Activated CD8-positive, alpha-beta T cell treated with anti-CD3 and anti-CD28 coated beads for 36 hours (primary cell): ENCODE data around the gene PLEKHF1. TPM values are rescaled to one million over a fixed set of nuclear protein-coding genes. Genes with fewer than 3 reads are reported as not detected.

Experiments used
- ATAC-seq: fragments of 200-7000 bp; cut with Tn5 transposase; one replicate; pipeline ENCODE4 v1.10.0; 2021; ENCODE audit warnings: mild to moderate bottlenecking, moderate library complexity
- CTCF ChIA-PET: fragments of 350-600 bp; sonication (Branson Sonifier 250); formaldehyde crosslinking; loops from one replicate; lab custom pipeline; 2021; ENCODE audit warnings: antibody characterized with exemption; lab: Charles Lee
- POLR2A ChIA-PET: fragments of 350-600 bp; sonication (Branson Sonifier 250); formaldehyde crosslinking; loops from one replicate; lab custom pipeline; 2021; ENCODE audit warnings: antibody characterized with exemption; lab: Charles Lee
- DNase-seq: peaks from one replicate; pipeline ENCODE4 v3.0.0-alpha.2; 2020
- H3K27ac Mint-ChIP-seq: one replicate; pipeline ENCODE4 v1.8.0; 2021; ENCODE audit warnings: mild to moderate bottlenecking, mixed read lengths
- H3K27me3 Mint-ChIP-seq: one replicate; pipeline ENCODE4 v1.8.0; 2021; ENCODE audit warnings: mixed read lengths
- H3K36me3 Mint-ChIP-seq: one replicate; pipeline ENCODE4 v1.8.0; 2021; ENCODE audit warnings: low read depth, mixed read lengths
- H3K4me1 Mint-ChIP-seq: one replicate; pipeline ENCODE4 v1.8.0; 2021; ENCODE audit warnings: low read depth, mixed read lengths
- H3K4me3 Mint-ChIP-seq: one replicate; pipeline ENCODE4 v1.8.0; 2021; ENCODE audit warnings: mild to moderate bottlenecking, moderate library complexity, mixed read lengths
- H3K9me3 Mint-ChIP-seq: one replicate; pipeline ENCODE4 v1.8.0; 2021; ENCODE audit warnings: mixed read lengths
- intact Hi-C: fragments of 100-400 bp; cut with micrococcal nuclease; formaldehyde crosslinking; loops from one replicate; pipeline ENCODE4 v1.10.0; 2022
- total RNA-seq, 2 experiments: library from RNA; stranded (reverse); gene quantifications; one replicate each; pipeline ENCODE4 v1.2.3, GENCODE V29; 2021
- TF ChIP-seq, protein P1 (sequence below): fragments of 200-600 bp; IDR thresholded peaks from one replicate; pipeline ENCODE4 v1.8.0; 2022; ENCODE audit warnings: antibody characterized with exemption, mild to moderate bottlenecking

PLEKHF1 gene
- total RNA-seq, 2 experiments from 2014 or later: 30.4 to 31.7 TPM

DNA sequence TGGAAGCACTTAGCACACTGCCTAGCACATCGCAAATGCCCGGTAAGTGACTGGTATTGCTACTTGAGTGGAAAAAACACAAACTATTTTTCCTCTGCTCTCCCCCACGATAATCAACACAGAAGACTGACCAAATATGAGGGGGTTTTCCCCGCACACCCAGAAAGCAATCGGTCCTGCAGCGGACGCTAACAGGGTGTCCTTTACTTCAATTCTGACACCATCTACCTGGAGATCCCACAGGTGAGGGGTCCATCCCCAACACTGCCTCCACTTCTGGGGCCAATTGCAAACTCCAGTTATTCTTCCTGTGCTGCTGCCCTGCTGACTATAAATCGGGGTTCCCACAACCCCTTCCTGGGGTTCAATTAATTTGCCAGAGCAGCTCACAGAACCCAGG lies 26.2 kb upstream of the PLEKHF1 start:
- no peak for DNase-seq
- no peaks in the 10 kb centered on the region for H3K4me1 Mint-ChIP-seq
- intact Hi-C loops: no loop called here
- ChIA-PET CTCF (no interaction called here), POLR2A (interaction anchor here (0.6 kb wide), 1 partner anchor 47 kb away, joined by 3 read pairs; no protein-coding TSS in a partner anchor)
- TF ChIP-seq, protein P1, sequence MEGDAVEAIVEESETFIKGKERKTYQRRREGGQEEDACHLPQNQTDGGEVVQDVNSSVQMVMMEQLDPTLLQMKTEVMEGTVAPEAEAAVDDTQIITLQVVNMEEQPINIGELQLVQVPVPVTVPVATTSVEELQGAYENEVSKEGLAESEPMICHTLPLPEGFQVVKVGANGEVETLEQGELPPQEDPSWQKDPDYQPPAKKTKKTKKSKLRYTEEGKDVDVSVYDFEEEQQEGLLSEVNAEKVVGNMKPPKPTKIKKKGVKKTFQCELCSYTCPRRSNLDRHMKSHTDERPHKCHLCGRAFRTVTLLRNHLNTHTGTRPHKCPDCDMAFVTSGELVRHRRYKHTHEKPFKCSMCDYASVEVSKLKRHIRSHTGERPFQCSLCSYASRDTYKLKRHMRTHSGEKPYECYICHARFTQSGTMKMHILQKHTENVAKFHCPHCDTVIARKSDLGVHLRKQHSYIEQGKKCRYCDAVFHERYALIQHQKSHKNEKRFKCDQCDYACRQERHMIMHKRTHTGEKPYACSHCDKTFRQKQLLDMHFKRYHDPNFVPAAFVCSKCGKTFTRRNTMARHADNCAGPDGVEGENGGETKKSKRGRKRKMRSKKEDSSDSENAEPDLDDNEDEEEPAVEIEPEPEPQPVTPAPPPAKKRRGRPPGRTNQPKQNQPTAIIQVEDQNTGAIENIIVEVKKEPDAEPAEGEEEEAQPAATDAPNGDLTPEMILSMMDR: no peak
- ATAC-seq: no peak
- H3K36me3 Mint-ChIP-seq: no peaks in the 10 kb centered on the region
- no peaks in the 10 kb centered on the region for H3K9me3 Mint-ChIP-seq
- H3K27ac Mint-ChIP-seq: no peak overlapping the region
- H3K4me3 Mint-ChIP-seq: no peak overlapping the region
- H3K27me3 Mint-ChIP-seq: no peaks in the 10 kb centered on the region

DNA sequence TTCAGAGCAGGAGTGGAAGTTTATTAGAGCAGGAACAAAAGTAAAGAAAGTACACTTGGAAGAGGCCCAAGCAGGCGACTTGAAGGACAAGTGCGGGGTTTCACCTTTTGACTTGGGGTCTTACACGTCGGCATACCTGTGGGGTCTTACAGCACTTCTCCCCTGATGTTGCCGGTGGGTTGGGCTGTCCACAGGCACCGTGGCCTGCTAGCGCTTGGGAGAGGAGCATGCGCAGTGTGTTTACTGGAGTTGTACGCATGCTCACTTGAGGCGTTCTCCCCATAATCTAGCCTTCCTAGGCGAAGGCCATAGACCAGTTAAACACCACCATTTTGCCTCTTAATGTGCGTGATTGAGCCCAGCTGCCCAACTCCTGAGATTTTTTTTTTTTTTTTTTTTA lies 25.0 kb upstream of the PLEKHF1 start:
- no peak overlapping the region for H3K4me3 Mint-ChIP-seq
- H3K9me3 Mint-ChIP-seq: no peaks in the 10 kb centered on the region
- ATAC-seq (no peak), DNase-seq (no peak)
- CTCF ChIA-PET: no interaction called here
- H3K4me1 Mint-ChIP-seq: peaks cover 3% of the 10 kb centered on the region
- TF ChIP-seq, protein P1: no peak
- no peaks in the 10 kb centered on the region for H3K27me3 Mint-ChIP-seq
- no peaks in the 10 kb centered on the region for H3K36me3 Mint-ChIP-seq
- H3K27ac Mint-ChIP-seq: no peak overlapping the region
- intact Hi-C loops: no loop called here
- POLR2A ChIA-PET: no interaction called here

DNA sequence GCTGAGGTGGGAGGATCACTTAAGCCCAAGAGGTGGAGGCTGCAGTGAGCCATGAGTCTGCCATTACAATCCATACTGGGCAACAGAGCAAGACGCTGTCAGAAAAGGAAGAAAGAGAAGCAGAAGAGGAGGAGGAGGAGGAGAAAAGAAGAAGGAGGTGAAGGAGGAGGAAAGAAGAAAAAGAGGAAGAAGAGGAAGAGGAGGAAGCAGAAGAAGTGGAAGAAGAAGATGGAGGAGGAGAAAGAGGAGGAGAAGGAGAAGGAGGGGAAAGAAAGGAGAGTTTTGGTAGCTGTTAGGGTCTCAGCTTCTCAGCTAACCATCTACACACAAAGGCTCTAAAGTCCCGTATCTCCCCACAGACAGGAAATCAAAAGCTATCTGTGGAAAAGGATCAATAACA lies 23.7 kb upstream of the PLEKHF1 start:
- H3K4me3 Mint-ChIP-seq: no peak overlapping the region
- H3K9me3 Mint-ChIP-seq: no peaks in the 10 kb centered on the region
- ChIA-PET CTCF (interaction anchor here (2.1 kb wide), 1 partner anchor 20 kb away, joined by 4 read pairs; no protein-coding TSS in a partner anchor), POLR2A (interaction anchor here (1.1 kb wide), 1 partner anchor 10 kb away, joined by 3 read pairs; no protein-coding TSS in a partner anchor)
- H3K4me1 Mint-ChIP-seq: peaks cover 15% of the 10 kb centered on the region
- H3K27me3 Mint-ChIP-seq: no peaks in the 10 kb centered on the region
- intact Hi-C loops: no loop called here
- ATAC-seq (no peak), DNase-seq (no peak)
- H3K27ac Mint-ChIP-seq: no peak overlapping the region
- H3K36me3 Mint-ChIP-seq: no peaks in the 10 kb centered on the region
- TF ChIP-seq, protein P1: no peak

DNA sequence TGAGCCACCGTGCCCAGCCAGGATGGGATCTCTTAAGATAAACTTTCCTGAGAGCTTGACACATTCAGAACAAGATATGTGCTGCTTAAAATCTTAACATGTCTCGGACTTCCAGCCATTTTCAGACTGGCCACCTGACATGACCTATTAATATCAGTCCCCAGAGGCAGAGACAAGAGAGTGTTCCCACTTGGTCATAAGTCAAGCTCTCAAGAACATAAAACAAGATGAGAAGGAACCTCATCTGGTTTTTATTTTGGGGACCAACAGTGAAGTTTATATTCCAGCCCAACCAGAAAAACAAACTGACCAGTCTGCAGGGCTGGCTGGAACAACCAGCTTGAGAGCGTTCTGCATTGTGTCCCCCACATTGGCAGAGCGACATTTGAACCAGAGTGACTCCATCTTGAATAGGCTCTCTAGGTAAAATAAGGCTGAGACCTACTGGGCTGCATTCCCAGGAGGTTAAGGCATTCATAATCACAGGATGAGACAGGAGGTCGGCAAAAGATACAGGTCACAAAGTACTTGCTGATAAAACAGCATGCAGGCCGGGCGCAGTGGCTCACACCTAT lies 21.8 kb upstream of the PLEKHF1 start:
- CTCF ChIA-PET: interaction anchor here (1.2 to 2.1 kb wide), 2 partner anchors 18 to 116 kb away, joined by 3 to 4 read pairs; no protein-coding TSS in a partner anchor
- H3K27ac Mint-ChIP-seq: no peak overlapping the region
- H3K4me3 Mint-ChIP-seq: no peak overlapping the region
- peaks cover 15% of the 10 kb centered on the region for H3K4me1 Mint-ChIP-seq
- TF ChIP-seq, protein P1: no peak
- intact Hi-C loops: no loop called here
- no peaks in the 10 kb centered on the region for H3K36me3 Mint-ChIP-seq
- ATAC-seq: no peak
- POLR2A ChIA-PET: no interaction called here
- no peaks in the 10 kb centered on the region for H3K9me3 Mint-ChIP-seq
- no peak for DNase-seq
- no peaks in the 10 kb centered on the region for H3K27me3 Mint-ChIP-seq

DNA sequence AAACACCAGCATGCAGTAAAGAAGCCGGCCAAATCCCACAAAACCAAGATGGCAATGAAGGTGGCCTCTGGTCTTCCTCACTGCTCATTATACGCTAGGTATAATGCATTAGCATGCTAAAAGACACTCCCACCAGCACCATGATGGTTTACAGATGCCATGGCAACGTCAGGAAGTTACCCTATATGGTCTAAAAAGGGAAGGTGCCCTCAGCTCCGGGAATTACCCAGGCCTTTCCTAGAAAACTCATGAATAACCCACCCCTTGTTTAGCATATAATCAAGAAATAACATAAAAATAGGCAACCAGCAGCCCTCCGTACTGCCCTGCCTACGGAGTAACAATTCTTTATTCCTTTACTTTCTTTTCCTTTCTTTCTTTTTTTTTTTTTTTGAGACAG lies 21.1 kb upstream of the PLEKHF1 start:
- CTCF ChIA-PET: no interaction called here
- Mint-ChIP-seq H3K36me3 (no peaks in the 10 kb centered on the region), H3K4me3 (no peak overlapping the region), H3K4me1 (peaks cover 15% of the 10 kb centered on the region), H3K27ac (no peak overlapping the region), H3K9me3 (no peaks in the 10 kb centered on the region), H3K27me3 (no peaks in the 10 kb centered on the region)
- ATAC-seq (no peak), DNase-seq (peak; percentile 20)
- POLR2A ChIA-PET: interaction anchor here (0.6 kb wide), 1 partner anchor 37 kb away, joined by 5 read pairs; no protein-coding TSS in a partner anchor
- intact Hi-C loops: no loop called here
- TF ChIP-seq, protein P1: no peak
